ENCODE results near the gene DTL. TPM values are rescaled to one million over a fixed set of nuclear protein-coding genes. Genes with fewer than 3 reads are reported as not detected.

DTL gene
- total RNA-seq, 1 experiment from 2014 or later = 34.5 TPM

DNA sequence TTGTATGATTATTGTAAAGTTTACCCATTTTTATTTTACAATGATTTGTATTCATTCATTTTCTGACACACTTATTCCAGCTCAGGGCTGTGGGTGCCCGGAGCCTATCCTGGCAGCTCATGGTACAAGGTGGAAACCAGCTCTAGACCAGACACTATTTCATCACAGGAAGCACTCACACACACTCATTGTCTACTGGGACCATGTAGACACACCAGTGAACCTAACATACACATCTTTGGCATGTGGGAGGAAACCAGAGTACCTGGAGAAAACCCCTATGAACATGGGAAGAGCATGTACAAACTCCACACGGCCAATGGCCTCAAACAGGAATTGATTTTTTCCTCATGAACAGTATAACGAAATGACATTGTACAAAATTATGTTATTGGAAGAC lies 2.4 kb downstream of the DTL start:
- DNase-seq (ENCODE audit: low spot score) = peak; percentile 8

DNA sequence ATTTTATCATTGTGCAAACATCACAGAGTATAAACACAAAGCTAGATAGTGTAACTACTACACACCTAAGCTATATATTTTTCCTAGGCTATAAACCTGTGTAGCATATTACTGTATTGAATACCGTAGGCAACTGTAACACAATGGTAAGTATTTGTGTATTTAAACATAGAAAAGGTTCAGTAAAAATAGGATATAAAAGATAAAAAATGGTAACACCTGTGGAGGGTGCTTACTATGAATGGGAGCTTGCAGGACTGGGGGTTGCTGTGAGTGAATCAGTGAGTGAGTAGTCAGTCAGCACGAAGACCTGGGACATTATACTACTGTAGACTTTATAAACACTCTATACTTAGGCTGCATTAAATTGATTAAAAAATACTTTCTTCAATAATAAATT lies 4.1 kb downstream of the DTL start:
- DNase-seq (ENCODE audit: low spot score) = no peak

DNA sequence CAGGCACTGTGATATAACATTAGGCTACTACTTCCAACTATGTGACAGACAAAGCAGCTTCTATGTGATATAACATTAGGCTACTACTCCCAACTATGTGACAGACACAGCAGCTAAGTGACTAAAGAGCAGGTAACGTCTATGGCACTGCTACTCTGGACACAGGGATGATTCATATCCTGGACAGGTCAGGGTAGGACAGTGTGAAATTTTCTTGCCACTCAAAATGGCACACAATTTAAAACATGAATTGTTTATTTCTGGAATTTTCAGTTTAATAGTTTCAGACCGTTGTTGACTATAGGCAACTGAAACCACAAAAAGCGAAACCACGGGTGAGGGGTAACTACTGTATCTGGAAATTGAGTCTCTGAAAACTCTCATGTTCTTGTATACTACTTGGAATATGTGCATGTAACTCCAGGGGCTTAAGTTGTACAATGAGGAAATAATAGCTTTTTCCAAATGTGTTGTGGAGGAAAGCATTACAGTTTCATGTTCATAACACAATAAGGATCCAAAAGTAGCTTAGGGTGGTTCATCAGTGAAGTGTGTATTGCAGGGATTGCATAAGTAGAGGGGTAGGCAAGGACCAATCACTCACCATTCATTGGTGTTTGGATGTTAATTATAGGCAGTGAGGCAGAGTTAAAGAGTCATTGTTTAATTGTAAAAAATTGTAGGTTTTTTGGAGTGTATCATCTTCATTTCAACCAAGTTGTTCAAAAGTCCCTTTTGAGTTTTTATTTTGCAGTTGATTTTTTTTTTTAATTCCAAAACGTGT lies 5.3 kb downstream of the DTL start:
- DNase-seq (ENCODE audit: low spot score) = no peak

DNA sequence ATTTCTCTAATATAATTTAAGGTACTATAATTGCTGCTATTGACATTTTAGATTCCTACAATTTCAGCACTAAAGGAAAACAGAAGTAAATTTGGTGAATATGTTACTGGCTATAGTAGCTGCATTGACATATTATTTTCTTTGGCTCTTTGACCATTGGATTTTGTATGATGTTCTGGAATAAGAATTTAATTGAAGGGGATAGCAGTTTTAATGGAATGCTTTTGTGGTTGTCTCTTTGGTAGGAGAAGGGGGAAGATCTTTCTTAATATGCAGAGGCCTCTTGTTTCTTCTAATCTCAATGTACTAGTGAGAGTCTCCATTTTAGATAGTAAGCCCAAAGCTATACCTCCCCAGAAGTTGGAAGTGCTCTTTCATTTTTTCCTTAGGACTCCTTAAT lies 6.9 kb downstream of the DTL start:
- no peak for DNase-seq (ENCODE audit: low spot score)

DNA sequence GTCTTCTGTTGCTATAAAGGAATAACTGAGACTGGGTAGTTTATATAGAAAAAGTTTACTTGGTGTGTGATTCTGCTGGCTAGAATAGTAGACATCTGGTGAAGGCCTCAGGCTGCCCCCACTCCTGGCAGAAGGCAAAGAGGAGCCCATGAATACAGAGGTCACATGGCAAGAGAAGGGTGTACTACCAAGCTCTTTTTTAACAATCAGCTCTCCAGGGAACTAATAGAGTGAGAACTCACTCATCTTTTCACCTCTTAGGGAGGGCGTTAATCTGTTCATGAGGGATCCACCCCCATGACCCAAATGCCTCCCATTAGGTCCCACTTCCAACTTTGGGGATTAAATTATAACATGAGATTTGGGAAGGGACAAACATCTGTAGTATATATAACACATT lies 9.3 kb downstream of the DTL start:
- no peak for DNase-seq (ENCODE audit: low spot score)

DNA sequence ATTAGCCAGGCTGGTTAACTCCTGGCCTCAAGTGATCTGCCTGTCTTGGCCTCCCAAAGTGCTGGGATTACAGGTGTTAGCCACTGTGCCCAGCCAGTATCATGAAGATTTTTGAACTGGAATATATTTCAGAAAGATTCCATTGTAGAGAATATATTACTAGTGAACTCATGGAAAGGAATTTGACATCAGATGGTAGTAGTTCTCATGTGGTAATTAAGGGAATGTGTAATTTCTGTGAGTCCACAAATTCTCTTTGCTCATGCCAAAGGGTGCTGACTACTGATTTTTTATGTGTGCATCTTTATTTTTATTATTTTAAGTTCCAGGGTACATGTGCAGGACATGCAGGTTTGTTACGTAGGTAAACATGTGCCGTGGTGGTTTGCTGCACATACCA lies 10.4 kb downstream of the DTL start:
- no peak for DNase-seq (ENCODE audit: low spot score)

DNA sequence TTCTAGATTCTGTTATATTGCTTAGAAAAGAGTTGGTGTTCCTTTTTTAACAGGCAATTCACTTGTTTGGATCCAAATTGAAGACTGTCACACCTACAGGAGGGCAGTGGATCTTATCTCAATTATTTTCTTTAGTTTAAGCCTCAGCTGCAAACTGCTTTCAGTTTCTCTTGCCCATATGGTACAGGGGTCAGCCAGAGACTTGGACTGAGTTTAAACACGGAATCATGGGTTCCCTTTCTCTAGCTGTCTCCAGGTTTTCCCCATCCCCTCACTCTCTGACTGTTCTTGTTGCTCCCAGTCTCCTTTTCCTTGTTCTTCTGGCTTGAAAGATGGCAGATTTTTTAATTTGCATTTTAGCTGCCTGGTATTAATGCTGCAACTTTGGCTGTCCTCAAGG lies 18.4 kb downstream of the DTL start:
- no peak for DNase-seq (ENCODE audit: low spot score)

DNA sequence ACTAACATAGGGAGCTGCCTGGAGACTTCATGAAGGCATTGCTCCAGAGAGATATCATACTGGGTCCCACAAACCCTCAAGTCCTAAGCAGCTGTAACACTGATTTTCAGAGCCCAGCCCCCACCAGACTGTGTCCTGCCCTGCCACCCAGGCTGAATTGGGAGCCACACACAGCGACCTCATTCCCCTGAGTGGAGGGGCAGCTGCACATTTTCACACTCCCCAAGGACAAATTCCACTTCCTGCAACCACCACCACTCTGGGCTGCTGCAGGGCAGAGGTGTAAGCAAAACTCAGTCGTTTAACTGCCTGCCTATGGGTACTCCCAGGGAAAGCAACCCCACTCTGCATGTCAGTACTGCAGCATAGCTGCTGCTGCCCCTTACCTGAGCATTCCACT lies 19.8 kb downstream of the DTL start:
- DNase-seq (ENCODE audit: low spot score) = no peak

DNA sequence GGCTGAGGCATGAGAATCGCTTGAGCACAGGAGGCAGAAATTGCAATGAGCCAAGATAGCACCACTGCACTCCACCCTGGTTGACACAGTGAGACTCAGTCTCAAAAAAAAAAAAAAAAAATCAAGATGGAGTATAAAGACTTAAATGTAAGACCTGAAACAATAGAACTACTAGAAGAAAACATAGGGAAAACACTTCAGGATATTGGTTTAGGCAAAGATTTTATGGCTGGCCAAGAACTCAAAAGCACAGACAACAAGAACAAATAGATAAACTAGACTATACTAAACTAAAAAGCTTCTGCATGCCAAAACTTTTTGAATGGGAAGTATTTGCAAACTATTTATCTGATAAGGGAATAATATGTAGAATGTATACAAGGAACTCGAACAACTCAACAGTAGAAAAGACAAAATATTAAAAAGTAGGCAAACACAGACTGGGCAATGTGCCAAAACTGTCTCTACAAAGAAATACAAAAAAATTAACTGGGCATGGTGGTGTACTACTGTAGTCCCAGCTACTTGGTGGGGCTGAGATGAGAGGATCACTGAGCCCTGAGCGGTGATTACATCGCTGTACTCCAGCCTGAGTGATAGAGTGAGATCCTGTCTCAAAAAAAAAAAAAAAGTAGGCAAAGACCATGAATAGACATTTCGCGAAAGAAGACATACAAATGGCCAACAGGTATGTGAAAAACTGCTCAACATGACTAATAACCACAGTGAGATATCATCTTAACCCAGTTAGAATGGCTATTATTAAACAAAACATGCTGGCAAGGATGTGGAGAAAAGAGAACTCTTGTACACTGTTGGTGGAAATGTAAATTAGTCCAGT lies 25.3 kb downstream of the DTL start:
- no peak for DNase-seq (ENCODE audit: low spot score)

DNA sequence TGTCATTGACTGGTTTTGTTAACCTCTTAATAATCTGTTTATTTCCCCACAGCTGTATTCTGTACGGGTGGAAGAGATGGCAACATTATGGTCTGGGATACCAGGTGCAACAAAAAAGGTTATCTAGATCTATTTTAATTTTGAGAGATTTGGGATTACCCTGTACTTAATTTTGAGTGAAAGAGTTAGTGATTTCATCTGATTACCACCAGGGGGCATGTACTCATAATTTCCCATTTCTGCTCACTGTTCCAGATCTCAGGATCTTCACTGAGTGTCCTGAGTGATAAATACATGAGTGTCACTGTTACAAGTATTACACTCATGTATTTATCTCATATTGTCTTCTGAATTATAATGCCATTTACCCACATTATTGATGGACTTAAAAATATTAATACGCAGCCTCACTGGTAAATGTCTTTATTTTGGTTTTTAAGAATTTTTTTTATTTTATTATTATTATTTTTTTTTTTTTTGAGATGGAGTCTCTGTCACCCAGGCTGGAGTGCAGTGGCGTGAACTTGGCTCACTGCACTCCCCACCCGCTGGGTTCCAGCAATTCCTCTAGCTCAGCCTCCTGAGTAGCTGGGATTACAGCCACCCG lies 27.4 kb downstream of the DTL start:
- peak; percentile 41 for DNase-seq (ENCODE audit: low spot score)

DNA sequence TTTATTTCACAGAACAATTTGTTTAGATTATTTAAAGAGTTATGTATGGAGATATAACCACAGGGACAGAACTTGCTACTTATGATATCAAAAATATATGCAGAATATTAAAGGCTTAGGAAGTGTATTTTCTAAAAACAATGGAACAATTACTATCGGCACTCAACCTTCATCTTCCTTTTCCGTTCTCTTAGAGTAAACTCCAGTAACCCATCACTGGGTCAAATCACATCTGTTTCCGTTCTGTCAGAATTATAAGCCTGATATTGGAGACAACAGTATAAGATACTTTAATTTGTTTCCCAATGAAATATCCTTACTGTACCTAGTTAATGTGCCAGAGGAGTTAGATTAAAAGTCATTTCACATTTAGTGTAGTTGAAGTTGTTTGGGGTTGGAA lies 32.2 kb downstream of the DTL start:
- no peak for DNase-seq (ENCODE audit: low spot score)

DNA sequence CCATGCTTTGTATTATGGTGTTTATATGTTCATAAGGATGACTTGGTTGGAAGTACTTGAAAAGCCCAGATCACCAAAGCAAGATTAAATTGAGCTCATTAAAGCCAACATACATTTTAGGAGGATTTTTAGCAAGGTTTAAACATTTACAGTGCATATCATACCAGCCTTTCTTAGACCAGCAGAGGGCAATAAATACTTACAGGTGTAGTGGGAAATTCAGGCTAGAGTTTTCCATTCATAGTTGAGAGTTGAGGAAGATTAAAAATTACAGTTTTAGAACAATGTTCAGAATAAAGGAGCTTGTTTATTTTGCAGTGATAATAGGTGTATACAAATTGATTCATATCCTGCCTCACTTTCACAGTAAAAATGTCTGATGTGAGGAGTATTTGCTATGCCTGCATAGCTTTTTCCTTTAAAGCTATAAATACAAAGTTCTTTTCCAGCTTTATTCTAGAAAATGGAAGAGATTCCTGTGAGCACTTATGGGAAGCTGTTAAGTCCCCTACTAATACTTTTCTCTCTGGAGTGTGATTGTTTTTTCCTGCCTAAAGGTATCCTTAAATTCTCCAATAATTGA lies 35.3 kb downstream of the DTL start:
- DNase-seq (ENCODE audit: low spot score) = peak; percentile 16

DNA sequence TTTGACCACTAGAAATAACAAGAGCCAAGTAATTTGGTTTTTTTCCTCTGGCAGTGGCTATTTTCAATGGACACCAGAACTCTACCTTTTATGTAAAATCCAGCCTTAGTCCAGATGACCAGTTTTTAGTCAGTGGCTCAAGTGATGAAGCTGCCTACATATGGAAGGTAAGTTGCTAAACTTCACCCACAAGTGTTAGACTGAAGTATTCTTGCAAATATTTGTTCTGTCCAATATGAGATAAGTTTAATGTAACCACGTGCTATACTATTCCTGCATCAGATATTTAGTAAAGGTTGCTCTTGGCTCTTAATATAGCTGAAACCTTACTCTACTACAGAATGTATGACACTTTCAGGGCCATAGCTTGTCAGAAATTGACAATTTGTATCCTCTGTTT lies 36.5 kb downstream of the DTL start:
- DNase-seq (ENCODE audit: low spot score) = no peak

DNA sequence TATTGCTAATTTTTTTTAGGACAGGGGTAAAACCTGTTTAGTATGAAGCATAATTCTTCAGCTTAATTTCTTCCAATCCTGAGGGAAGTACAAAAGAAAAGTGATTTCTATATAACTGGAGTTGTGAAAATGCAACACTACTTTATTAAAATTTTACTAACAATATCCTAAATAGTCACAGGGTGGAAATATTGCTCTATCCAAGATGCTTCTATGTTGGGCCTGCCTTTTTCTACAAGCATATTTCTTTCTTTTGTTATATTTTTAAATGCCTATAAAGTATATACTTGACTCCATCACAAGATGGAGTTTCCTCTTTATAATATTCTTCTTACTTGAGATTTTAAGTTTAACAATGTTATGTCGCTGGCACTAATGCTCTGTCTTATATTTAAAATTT lies 37.9 kb downstream of the DTL start:
- DNase-seq (ENCODE audit: low spot score) = no peak

DNA sequence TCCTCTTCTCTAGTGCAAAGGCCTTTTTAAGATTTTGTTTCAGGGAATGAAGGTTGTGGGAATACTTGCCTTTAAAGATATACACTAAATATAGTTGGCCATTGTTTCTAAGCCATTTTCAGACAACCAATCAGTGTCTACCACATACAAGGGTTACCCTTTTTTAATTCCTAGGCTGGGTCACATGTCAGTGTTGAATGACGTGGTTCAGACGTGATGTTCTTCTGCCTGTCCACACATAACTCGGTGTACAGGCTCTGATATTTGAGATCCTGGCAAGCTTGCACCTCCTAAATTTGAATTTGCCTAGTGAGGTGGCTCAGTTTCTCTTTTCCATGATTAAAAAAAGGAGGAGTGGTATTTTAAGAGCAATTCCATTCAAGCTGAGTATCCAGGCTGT lies 38.8 kb downstream of the DTL start:
- DNase-seq (ENCODE audit: low spot score) = no peak

DNA sequence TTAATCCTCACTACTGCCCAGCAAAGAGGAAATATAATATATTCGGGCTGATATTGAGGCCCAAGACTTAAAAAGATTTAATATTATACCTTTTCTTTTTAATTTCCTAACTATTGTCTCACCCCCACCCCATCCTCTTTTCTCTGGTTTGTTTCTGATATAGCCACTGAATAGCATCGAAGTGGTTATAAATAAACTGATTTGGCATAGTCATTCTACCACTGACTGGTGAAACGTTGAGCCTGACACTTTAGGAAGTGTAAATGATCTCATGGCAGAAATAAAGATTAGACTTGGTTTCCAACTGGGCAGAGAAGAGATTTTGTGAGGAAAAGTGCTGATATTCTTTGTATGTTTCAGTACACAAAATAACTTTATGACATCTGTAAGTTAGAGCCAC lies 39.3 kb downstream of the DTL start:
- DNase-seq (ENCODE audit: low spot score) = no peak

DNA sequence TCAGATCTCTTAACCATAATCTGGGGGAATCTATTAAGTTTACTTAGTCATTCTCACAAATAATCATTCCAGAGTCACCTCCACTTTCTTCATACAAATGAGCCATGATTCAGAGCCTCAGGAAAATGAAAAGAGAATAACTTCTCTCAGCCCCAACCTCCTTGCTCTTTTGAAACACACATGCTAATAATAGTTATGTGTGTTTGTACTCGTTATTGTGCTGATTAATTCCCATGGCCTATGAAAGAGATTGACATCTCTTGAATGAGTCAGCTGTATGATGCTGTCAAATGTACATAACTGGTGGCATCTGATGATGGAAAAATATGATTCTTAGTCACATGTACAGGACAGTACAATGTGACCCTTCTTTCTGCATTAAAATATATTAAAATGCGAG lies 41.5 kb downstream of the DTL start:
- no peak for DNase-seq (ENCODE audit: low spot score)

DNA sequence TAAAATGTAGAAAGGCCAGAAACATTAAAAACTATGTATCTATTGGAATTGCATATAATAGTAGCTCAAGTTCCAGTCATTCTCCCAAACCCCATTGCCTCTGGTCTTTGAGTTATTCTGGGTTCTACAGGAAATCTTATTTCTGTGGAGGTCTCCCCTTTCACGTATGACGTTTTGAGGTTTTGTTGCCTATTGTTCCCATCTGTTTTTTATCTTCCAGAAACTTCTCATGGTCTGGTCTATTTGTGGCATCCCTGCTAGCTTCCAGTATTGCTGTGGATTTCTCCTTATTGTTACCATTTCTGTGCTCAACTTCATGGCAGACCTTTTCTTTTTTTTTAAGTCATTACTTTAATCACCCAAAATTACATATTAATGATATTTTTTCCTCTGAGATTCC lies 43.3 kb downstream of the DTL start:
- no peak for DNase-seq (ENCODE audit: low spot score)

DNA sequence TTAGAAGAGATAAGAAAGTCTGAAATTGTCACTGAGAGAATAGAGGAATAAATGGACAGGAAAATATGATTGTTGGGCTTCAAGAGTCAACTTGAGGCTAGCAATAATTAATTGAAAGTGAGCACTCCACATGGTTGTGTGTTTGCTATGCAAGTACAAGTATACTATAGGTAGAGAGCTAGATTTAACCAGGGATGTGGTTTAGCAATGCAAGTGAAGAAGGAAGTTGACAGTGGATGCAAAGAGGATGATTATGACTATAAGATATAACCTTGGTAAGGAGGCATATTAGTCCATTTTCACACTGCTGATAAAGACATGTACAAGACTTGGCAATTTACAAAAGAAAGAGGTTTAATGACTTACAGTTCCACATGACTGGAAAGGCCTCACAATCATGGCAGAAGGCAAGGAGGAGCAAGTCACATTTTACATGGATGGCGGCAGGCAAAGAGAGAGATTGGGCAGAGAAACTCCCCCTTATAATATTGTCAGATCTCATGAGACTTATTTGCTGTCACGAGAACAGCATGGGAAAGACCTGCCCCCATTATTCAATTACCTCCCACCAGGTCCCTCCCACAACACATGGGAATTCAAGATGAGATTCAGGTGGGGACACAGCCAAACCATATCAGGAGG lies 47.3 kb downstream of the DTL start:
- no peak for DNase-seq (ENCODE audit: low spot score)

DNA sequence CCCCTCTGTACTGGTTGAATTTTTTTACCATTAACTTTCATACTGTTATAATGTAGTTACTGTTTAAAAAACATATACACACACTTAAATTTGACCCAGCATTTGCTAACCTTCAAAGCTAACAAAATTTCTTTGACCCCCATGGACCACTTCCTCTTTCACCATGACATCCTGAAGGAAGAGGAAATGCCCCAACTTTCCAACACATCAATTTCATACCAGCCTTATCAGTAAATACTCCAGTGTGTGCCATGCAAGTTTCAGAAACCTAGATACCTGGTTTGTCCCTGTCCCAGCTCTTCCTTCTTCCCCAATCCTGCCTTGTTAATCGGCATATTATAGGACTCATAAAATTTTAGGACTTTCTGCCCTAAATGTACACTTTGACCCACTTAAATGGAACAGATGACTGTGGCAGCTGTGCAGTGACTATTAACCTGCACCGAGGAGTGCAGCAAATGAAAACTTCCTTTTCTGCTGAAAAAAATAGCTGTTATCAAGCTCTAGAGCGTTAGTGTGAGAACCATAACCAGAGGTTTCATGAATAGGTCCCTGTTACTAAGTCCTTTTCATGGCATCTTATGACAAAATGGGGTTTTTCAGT lies 54.1 kb downstream of the DTL start:
- DNase-seq (ENCODE audit: low spot score) = no peak

DNA sequence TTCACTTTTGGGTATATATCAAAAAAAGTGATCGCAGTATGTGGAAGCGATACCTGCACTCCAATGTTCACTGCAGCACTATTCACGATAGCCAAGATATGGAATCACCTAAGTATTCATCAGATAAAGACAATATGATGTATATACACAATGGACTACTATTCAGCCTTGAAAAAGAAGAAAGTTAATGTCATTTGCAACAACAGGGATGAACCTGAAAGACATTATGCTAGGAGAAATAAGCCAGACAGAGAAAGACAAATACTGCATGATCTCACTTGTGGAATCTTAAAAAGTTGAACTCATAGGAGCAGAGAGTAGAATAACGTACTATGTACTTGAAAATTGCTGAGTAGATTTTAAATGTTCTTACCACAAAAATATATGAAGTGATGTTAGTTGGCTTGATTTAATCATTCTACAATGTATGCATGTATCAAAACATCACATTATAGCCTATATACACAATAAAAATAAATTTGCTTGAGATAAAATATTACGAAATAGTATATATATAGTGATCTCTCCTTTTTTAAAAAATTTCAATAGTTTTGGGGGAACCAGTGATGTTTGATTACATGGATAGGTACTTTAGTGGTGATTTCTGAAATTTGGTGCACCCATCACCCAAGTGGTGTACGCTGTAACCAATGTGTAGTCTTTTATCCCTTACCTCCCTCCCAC lies 56.0 kb downstream of the DTL start:
- no peak for DNase-seq (ENCODE audit: low spot score)

Measured in H4 (cell line).